Upper lobe of left lung (tissue), 6 donors: ENCODE results near the gene KDM2A. TPM values are rescaled to one million over a fixed set of nuclear protein-coding genes. Genes with fewer than 3 reads are reported as not detected.

ENCODE experiments used
- ATAC-seq, 2 donors: fragments of 200-7000 bp; cut with Tn5 transposase; one replicate each; pipeline ENCODE4 v1.9.1; 2022; ENCODE audit warnings: mild to moderate bottlenecking in 2 of 2, moderate library complexity in 2 of 2; ENCODE audit not compliant: low FRiP score in 2 of 2
- DNase-seq, 2 donors: peaks; one replicate each; pipeline ENCODE4 v3.0.0-alpha.2; 2019 to 2020
- H3K27ac ChIP-seq, 4 donors: fragments of 200-600 bp; sonication (generic); one replicate each; pipeline ENCODE4 v1.5.1; 2016 to 2019
- H3K27me3 ChIP-seq, 4 donors: fragments of 200-600 bp; sonication (generic); one replicate each; pipeline ENCODE4 v1.5.1; 2017 to 2019
- H3K36me3 ChIP-seq, 4 donors: fragments of 200-600 bp; sonication (generic); one replicate each; pipeline ENCODE4 v1.5.1; 2016 to 2019
- H3K4me1 ChIP-seq, 4 donors: fragments of 200-600 bp; sonication (generic); one replicate each; pipeline ENCODE4 v1.5.1; 2018 to 2019
- H3K4me3 ChIP-seq, 4 donors: fragments of 200-600 bp; sonication (generic); one replicate each; pipeline ENCODE4 v1.5.1; 2017 to 2019; ENCODE audit warnings: mild to moderate bottlenecking in 2 of 4, moderate library complexity in 1 of 4
- H3K9me3 ChIP-seq, 4 donors: fragments of 200-600 bp; sonication (generic); one replicate each; pipeline ENCODE4 v1.5.1; 2018 to 2019
- CTCF ChIP-seq, 6 experiments: fragments of 450-650 bp in 4 of 6; fragments of 200-600 bp in 2 of 6; sonication (generic) in 2 of 6; IDR thresholded peaks; one replicate each; pipeline ENCODE4 v1.5.1; 2016 to 2019; ENCODE audit warnings: antibody characterized with exemption in 6 of 6
- EP300 ChIP-seq, 4 donors: sonication (generic); formaldehyde crosslinking; IDR thresholded peaks; one replicate each; pipeline ENCODE4 v1.5.1; 2017; ENCODE audit warnings: antibody characterized with exemption in 4 of 4, control low read depth in 2 of 4
- POLR2A ChIP-seq, 4 donors: fragments of 450-650 bp; IDR thresholded peaks; one replicate each; pipeline ENCODE4 v1.5.1; 2016 to 2017; ENCODE audit warnings: antibody characterized with exemption in 4 of 4, mild to moderate bottlenecking in 2 of 4
- POLR2AphosphoS5 ChIP-seq, 2 donors: sonication (generic); formaldehyde crosslinking; IDR thresholded peaks; one replicate each; pipeline ENCODE4 v1.5.1; 2017; ENCODE audit warnings: antibody characterized with exemption in 2 of 2
- WGBS, 2 donors: methylation state at CpG; one replicate each; pipeline ENCODE4 v1.1.5; 2017 to 2018; 5-methylcytosine and 5-hydroxymethylcytosine counted together
- total RNA-seq, 6 donors: library from RNA; depleted of rRNA in 4 of 6; stranded (reverse); fragments of >200 nt in 4 of 6; gene quantifications; one replicate each; pipeline versions ENCODE4 v1.1.0 to v1.2.1, GENCODE V29; 2016 to 2021
- donor health status: DM: no; HTN: no; CAD: no; lungs with moderate emphysema.
- donor health status: DM: no; HTN: yes; CAD: no; lungs with severe emphysema.

The KDM2A gene
- total RNA-seq, 6 donors from 2014 or later = 63.1 to 229 (median 74.0) TPM

DNA sequence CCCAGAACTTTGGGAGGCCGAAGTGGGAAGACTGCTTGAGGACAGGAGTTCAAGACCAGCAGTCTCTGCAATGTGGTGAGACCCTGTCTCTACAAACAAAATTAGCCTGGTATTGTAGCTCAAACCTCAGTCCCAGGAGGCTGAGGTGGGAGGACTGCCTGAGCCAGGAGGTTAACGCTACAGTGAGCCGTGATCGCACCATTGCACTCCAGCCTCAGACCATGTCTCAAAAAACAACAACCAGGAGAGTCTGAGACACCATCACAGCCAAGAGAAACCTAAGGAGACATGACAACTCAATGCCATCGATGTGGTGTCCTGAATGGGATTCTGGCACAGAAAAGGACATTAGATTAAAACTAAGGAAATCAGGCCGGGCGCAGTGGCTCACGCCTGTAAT is 28.3 kb upstream of the KDM2A start:
- Histone ChIP-seq H3K9me3 (no peaks in the 10 kb centered on the region), H3K27ac (no peak overlapping the region), H3K36me3 (no peaks in the 10 kb centered on the region), H3K4me1 (no peaks in the 10 kb centered on the region), H3K27me3 (no peaks in the 10 kb centered on the region), H3K4me3 (no peak overlapping the region)
- TF ChIP-seq POLR2AphosphoS5 (IDR thresholded peaks at IDR 0.05) (no peak), EP300 (IDR thresholded peaks at IDR 0.05) (no peak)
- WGBS, 2 donors = 92 to 95% methylated on average over 8 of the region's 8 CpGs
- no peak for DNase-seq
- no peak for ATAC-seq

- no peaks in the 10 kb centered on the region for H3K4me1 ChIP-seq
- WGBS, 2 donors = 71% methylated on average over 1 of the region's 1 CpG; no CpG with 5 or more reads in 1 of the 2 donors
Measured at GRCh38 chr11:67095214-67095507, 23.9 kb upstream of the KDM2A start.

GRCh38 chr11:67098799-67099429 is 20.1 kb upstream of the KDM2A start:
- no peak for DNase-seq
- Histone ChIP-seq H3K4me1 (no peaks in the 10 kb centered on the region), H3K27ac (no peak overlapping the region), H3K4me3 (no peak overlapping the region), H3K36me3 (no peaks in the 10 kb centered on the region), H3K27me3 (no peaks in the 10 kb centered on the region), H3K9me3 (no peaks in the 10 kb centered on the region)
- WGBS, 2 donors = 77 to 78% methylated on average over 6 of the region's 6 CpGs
- ATAC-seq = no peak
- no peak for TF ChIP-seq POLR2AphosphoS5 (IDR thresholded peaks at IDR 0.05)
- TF ChIP-seq EP300 (IDR thresholded peaks at IDR 0.05) = no peak
- no peak for TF ChIP-seq POLR2A (IDR thresholded peaks at IDR 0.05)
- TF ChIP-seq CTCF (IDR thresholded peaks at IDR 0.05) = no peak

More at GRCh38 chr11:67095214-67095507, 23.9 kb upstream of the KDM2A start:
- ATAC-seq = no peak
- no peaks in the 10 kb centered on the region for H3K27me3 ChIP-seq
- no peak for DNase-seq
- H3K9me3 ChIP-seq = no peaks in the 10 kb centered on the region
- TF ChIP-seq EP300 (IDR thresholded peaks at IDR 0.05) = no peak
- TF ChIP-seq CTCF (IDR thresholded peaks at IDR 0.05) = peak in 1 of 6 experiments; percentile 4
- H3K36me3 ChIP-seq = no peaks in the 10 kb centered on the region
- H3K4me3 ChIP-seq = no peak overlapping the region
- no peak overlapping the region for H3K27ac ChIP-seq

- Histone ChIP-seq H3K36me3 (no peaks in the 10 kb centered on the region), H3K27ac (no peak overlapping the region), H3K9me3 (no peaks in the 10 kb centered on the region), H3K27me3 (no peaks in the 10 kb centered on the region), H3K4me1 (no peaks in the 10 kb centered on the region), H3K4me3 (no peak overlapping the region)
- DNase-seq = no peak
- no peak for TF ChIP-seq POLR2AphosphoS5 (IDR thresholded peaks at IDR 0.05)
- no peak for TF ChIP-seq POLR2A (IDR thresholded peaks at IDR 0.05)
- TF ChIP-seq CTCF (IDR thresholded peaks at IDR 0.05) = no peak
- TF ChIP-seq EP300 (IDR thresholded peaks at IDR 0.05) = no peak
- ATAC-seq = no peak
- WGBS, 2 donors = 85 to 90% methylated on average over 6 of the region's 6 CpGs
Measured at GRCh38 chr11:67099831-67100324, 19.2 kb upstream of the KDM2A start.

GRCh38 chr11:67102664-67103063 is 16.4 kb upstream of the KDM2A start:
- Histone ChIP-seq H3K4me1 (no peaks in the 10 kb centered on the region), H3K36me3 (no peaks in the 10 kb centered on the region), H3K27me3 (no peaks in the 10 kb centered on the region), H3K9me3 (no peaks in the 10 kb centered on the region), H3K4me3 (no peak overlapping the region), H3K27ac (no peak overlapping the region)
- WGBS, 2 donors = 92 to 95% methylated on average over 8 of the region's 8 CpGs
- ATAC-seq (no peak), DNase-seq (no peak)
- TF ChIP-seq CTCF (IDR thresholded peaks at IDR 0.05) (no peak), POLR2AphosphoS5 (IDR thresholded peaks at IDR 0.05) (no peak), EP300 (IDR thresholded peaks at IDR 0.05) (no peak)
